Measurements from ENCODE around the gene RAB15.

The RAB15 gene

DNA sequence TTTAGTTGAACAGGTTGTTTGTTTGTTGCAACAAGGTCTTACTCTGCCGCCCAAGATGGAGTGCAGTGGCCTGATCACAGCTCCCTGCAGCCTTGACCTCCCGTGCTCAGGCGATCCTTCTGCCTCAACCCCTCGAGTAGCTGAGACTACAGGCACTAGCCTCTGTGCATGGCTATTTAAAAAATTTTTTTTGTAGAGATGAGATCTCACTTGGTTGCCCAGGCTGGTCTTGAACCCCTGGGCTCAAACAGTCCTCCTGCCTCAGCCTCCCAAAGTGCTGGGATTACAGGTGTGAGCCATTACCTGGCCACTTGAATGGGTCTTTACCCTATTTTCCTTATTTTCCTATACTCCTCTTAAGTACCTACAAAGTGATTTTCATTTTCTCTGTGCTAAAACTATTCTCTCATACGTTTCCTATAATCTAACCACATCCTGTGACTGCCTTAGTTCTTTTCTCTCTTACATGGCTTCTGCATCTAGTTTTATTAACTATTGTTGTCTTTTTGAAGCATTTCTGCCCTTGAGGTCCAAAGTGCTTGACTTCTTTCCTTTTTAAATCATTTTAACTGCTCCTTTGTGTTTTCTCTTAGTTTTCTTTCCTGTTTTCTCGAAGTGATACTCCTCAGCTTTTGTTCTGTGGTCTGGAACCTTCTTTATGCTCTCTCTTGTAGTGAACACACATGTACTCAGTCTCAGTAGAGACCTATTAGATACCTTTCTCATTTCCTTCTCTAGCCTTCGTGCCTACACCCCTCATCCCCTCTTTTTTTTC, 43.7 kb downstream of the RAB15 start:
- no peak for DNase-seq (ENCODE audit: low read depth)
- TF ChIP-seq, protein P1, sequence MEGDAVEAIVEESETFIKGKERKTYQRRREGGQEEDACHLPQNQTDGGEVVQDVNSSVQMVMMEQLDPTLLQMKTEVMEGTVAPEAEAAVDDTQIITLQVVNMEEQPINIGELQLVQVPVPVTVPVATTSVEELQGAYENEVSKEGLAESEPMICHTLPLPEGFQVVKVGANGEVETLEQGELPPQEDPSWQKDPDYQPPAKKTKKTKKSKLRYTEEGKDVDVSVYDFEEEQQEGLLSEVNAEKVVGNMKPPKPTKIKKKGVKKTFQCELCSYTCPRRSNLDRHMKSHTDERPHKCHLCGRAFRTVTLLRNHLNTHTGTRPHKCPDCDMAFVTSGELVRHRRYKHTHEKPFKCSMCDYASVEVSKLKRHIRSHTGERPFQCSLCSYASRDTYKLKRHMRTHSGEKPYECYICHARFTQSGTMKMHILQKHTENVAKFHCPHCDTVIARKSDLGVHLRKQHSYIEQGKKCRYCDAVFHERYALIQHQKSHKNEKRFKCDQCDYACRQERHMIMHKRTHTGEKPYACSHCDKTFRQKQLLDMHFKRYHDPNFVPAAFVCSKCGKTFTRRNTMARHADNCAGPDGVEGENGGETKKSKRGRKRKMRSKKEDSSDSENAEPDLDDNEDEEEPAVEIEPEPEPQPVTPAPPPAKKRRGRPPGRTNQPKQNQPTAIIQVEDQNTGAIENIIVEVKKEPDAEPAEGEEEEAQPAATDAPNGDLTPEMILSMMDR (IDR thresholded peaks at IDR 0.05; ENCODE audit: low read length, missing control alignments): no peak
- no peak overlapping the region for H3K4me3 ChIP-seq (replicated peaks; ENCODE audit: low read depth, low read length)

DNA sequence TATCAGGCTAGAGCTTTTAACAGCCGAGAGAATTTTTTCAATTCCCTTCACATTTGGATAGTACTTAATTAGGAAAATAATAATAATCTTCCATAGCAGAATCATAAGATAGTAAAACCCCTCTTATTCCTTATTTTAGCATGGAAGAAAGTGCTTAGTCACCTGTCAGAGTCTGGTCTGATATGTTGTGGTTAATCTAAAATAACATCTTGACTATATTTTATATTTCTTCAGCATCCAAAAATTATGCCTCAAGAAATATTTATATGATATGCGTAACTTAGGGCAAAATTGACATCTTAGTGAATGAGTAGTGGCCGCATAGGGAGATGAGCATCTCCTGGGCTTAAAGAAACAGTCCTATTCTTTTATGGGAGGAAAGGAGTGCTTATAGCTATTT, 45.1 kb downstream of the RAB15 start:
- TF ChIP-seq, protein P1 (IDR thresholded peaks at IDR 0.05; ENCODE audit: low read length, missing control alignments): no peak
- no peak for DNase-seq (ENCODE audit: low read depth)
- no peak overlapping the region for H3K4me3 ChIP-seq (replicated peaks; ENCODE audit: low read depth, low read length)

DNA sequence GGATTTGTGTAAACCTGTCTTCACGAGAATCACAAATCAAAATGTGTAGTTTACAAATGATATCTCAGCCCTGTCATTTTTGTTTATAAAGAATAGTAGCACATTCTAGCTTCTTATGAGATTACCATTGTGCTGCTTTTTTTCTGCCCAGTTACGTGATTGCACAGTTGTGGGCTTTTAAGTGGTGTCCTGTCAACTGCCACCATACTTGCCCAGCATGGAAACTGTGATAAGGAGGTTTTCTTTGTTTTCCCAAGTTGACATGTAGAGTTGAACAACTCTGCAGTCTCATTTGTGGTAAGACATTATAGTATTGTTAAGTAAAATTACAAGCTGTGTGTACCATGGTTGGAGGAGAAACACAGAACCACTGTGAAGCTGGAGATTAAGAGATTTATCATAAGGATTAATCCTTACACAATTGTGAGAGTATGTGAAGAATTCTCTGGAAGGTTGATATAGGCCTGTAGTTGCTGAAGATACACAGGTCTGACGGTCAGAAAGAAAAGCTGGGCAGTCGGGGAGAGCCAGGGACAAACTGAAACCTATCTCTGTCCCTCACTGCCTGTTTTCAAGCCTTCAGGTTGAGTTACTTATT, 45.6 kb downstream of the RAB15 start:
- no peak overlapping the region for H3K4me3 ChIP-seq (replicated peaks; ENCODE audit: low read depth, low read length)
- DNase-seq (ENCODE audit: low read depth): no peak
- TF ChIP-seq, protein P1 (IDR thresholded peaks at IDR 0.05; ENCODE audit: low read length, missing control alignments): no peak

DNA sequence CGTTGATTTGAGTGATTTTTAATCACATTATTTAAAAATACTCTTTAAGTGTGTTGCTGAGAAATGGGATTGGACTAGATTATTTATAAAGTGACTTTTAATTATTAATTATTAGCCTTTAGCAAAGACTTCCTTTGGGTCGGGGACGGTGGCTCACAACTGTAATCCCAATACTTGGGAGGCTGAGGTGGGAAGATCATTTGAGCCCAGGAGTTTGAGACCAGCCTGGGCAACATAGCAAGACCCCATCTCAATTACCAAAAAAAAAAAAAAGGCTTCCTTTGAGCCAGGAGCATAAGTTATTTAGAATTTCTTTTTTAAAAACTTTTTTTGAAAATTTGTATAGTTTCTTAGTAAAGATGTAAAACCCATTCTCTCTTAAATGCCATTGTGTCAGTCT, 49.1 kb downstream of the RAB15 start:
- TF ChIP-seq, protein P1 (IDR thresholded peaks at IDR 0.05; ENCODE audit: low read length, missing control alignments): no peak
- DNase-seq (ENCODE audit: low read depth): no peak
- H3K4me3 ChIP-seq (replicated peaks; ENCODE audit: low read depth, low read length): no peak overlapping the region

DNA sequence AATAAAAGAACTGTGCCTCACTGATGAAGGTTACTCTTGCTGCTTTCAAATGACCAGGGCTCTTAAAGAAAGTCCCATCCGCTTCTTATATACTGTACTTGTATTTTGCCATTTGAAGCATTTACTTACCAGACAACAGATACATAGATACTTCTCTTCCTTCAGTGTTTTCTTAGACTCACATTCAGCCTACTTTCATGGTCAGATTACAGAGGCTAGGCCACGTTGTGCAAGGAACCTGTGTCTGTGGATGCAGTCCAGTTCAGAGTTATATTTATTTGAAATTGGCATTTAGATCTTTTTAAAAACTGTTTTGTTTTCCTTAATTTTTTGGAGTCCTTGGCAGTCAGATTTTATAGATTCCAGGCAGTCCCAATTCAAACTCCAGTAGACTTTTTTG, 51.7 kb downstream of the RAB15 start:
- TF ChIP-seq, protein P1 (IDR thresholded peaks at IDR 0.05; ENCODE audit: low read length, missing control alignments): no peak
- no peak overlapping the region for H3K4me3 ChIP-seq (replicated peaks; ENCODE audit: low read depth, low read length)

DNA sequence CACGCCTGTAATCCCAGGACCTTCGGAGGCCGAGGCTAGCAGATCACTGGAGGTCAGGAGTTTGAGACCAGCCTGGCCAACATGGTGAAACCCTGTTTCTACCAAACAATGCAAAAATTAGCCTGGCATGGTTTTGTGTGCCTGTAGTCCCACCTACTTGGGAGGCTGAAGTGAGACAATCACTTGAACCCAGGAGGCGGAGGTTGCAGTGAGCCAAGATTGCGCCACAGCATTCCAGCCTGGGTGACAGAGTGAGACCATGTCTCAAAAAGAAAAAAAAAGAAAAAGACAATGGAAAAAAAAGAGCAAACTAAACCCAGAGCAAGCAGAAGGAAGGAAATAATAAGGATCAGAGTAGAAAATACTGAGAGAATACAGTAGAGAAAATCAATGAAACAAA, 52.5 kb downstream of the RAB15 start:
- peak; percentile 47 for DNase-seq (ENCODE audit: low read depth)
- TF ChIP-seq, protein P1 (IDR thresholded peaks at IDR 0.05; ENCODE audit: low read length, missing control alignments): no peak

More for the DNA sequence above, 51.7 kb downstream of the RAB15 start:
- DNase-seq (ENCODE audit: low read depth): no peak

More for the DNA sequence above, 52.5 kb downstream of the RAB15 start:
- no peak overlapping the region for H3K4me3 ChIP-seq (replicated peaks; ENCODE audit: low read depth, low read length)

Data from fibroblast of pulmonary artery (primary cell).